Measurements from ENCODE around the gene SLC6A3. TPM values are rescaled to one million over a fixed set of nuclear protein-coding genes. Genes with fewer than 3 reads are reported as not detected.
A peak's percentile ranks its signal among the peaks of the same experiment; 100 is the strongest.

Gene SLC6A3
- total RNA-seq, 1 experiment from 2014 or later, result not detected

- no peak for DNase-seq (ENCODE audit: extremely low read depth, low read depth)
Measured at GRCh38 chr5:1392261-1392660, 53.0 kb downstream of the SLC6A3 start.

DNA sequence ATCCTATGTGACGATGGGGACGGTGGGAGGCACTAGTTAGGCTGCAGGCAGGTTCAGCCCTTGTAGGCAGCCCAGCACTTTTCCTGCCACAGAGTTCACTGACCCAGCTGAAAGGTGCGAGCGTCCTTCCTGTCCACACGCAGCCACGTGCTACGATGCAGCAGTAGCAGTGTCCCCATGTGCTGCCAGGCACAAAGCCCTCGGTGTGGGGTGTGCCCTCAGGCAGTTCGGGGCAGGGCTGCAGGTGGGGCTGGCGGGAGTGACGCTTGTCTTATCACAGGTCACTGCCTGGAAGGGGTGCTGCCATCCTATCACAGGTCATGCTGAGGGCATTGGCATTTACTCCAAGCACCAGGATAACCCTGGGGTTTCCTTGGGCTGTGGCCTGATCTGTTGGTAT is 53.5 kb downstream of the SLC6A3 start:
- DNase-seq (ENCODE audit: extremely low read depth, low read depth), result no peak

- no peak for DNase-seq (ENCODE audit: extremely low read depth, low read depth)
Measured at GRCh38 chr5:1390861-1391600, 54.2 kb downstream of the SLC6A3 start.

DNA sequence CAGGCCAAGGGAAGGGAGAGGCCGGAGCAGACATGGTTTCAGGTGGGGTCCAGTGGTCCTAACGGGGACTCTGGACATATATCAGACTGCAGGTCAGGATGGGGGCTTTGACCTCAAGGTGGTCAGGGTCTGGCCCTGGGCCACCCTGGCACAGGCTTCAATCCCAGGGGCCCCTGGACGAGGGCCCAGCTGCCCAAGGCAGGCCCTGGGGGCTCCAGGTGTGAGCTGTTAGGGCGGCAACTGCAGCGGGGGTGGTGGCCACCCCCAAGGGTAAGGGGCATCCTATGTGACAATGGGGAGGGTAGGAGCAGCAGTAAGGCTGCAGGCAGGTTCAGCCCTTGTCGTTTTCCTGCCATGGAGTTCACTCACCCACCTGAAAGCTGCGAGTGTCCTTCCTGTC is 54.9 kb downstream of the SLC6A3 start:
- no peak for DNase-seq (ENCODE audit: extremely low read depth, low read depth)

- no peak for DNase-seq (ENCODE audit: extremely low read depth, low read depth)
Measured at GRCh38 chr5:1388383-1388967, 56.8 kb downstream of the SLC6A3 start.

- no peak for DNase-seq (ENCODE audit: extremely low read depth, low read depth)
Measured at GRCh38 chr5:1387876-1388275, 57.4 kb downstream of the SLC6A3 start.

GRCh38 chr5:1387059-1387755 is 58.0 kb downstream of the SLC6A3 start:
- DNase-seq (ENCODE audit: extremely low read depth, low read depth), result no peak

- DNase-seq (ENCODE audit: extremely low read depth, low read depth), result no peak
Measured at GRCh38 chr5:1386274-1386717, 58.9 kb downstream of the SLC6A3 start.

DNA sequence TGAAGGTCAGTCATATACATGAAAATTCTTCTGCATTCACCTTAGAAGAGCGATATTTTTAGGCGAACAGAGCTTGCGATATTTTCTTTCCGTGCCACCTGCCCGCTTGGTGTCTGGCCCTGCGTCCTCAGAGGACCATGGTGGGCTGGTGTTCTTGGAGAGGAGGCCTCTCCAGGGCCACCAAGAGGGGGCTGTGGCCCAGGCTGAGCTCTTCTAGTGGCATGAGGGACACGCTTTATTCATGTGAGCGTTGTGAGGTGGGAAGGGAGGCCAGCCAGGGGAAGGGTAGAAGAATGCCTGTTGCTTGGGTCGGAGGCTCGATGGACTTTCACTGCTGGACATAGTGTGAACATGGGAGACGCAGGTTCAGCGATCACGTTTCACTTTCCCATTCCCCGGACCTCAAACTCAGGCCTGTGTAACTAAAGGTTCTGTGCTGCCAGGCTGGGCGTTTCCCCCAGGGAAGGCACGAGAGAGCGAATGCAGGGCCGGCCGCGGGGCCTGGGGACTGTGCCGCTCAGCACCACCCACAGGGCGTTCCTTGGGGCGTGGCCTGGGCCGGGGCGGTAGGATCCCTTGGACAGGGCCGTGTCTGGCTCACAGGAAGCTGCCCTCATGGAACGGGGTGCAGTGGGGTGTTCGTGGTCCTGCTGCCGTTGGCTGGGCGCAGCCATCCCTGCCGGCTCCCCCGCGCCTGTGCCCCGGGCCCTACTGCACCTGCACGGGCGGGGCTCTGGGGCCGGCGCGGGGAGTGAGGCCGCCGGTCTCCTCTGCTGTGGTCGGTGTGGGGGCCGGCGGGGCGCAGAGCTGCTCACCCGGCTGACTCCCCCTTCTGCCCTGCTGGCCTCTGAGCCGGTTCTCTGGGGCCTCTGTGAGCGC is 59.6 kb downstream of the SLC6A3 start:
- peak; percentile 52 for DNase-seq (ENCODE audit: extremely low read depth, low read depth)

DNA sequence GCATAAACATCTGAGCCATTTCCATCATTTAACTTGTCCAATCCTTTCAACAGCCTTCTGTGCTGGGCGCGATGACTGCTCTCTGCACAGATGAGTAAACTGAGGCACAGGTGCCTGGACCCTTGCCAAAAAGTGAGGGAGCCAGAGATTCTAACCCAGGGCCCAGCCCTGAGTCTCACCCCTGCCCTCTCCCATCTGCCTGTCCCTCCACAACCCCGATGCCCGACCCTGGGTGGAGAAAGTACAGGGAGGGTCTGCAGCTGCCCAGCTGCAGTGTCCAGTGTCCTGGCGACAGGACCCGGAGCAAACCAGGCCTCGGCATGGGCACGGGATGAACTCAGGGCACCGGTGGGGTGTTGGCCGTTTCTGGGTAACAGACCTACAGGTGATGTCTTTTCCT is 60.7 kb downstream of the SLC6A3 start:
- DNase-seq (ENCODE audit: extremely low read depth, low read depth), result no peak

- no peak for DNase-seq (ENCODE audit: extremely low read depth, low read depth)
Measured at GRCh38 chr5:1383886-1384401, 61.3 kb downstream of the SLC6A3 start.

DNA sequence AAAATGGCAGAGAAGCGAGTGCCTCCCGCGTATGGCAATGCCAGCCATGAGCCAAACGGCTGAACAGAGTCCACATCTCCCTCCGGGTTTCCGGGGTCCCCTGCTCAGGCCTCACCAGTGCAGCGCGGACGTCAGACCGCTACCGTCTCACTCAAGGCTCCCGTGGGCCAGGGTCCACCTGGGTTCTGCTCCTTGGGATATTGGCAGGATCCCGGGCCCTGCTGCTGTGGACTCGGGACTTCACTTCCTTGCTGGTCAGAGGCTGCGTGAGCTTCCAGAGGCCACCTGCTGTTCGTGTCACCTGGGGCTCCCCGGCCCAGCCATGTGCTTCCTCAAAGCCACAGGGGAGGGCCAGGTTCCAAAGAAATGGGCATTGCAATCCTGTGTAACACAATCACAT is 61.9 kb downstream of the SLC6A3 start:
- no peak for DNase-seq (ENCODE audit: extremely low read depth, low read depth)

DNA sequence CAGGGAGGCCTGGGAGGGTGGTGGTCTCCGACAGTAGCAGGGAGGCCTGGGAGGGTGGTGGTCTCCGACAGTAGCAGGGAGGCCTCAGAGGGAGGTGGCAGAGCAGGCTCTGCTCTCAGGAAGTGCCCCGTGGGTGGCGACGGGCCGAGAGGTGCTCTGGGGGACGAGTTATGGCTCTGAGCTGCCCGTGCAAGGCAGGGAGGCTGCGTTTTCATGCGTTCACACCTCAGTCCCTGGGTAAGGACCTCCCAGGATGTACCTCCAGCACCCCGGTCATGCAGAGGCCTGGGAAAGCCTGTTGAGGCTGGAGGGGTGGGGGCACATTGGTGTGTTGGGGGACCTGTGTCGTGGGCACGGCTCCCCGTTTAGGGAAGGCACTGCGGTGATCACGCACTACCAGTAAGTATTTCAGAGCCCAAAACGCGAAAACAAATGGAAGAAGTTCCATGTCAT is 63.0 kb downstream of the SLC6A3 start:
- DNase-seq (ENCODE audit: extremely low read depth, low read depth), result no peak

GRCh38 chr5:1381370-1382247 is 63.6 kb downstream of the SLC6A3 start:
- DNase-seq (ENCODE audit: extremely low read depth, low read depth), result no peak

DNA sequence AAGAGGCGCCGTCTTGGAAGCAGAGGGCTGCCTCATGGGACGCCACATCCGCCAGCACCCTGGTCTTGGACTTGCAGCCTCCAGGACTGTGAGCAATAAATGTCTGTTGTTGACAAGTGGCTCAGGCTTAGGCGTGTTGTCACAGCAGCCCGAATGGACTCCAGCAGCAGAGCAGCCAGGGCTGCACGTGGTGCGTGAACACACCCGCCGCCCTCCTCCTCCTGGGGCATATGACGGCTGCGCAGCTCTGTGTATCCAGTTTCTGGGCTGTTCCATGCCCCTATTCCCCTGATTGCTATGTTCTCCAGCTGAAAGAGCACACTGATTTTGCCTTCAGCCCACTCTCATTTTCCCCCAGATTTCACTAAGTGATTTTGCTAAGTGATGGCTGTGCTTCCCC is 64.3 kb downstream of the SLC6A3 start:
- DNase-seq (ENCODE audit: extremely low read depth, low read depth), result no peak

DNA sequence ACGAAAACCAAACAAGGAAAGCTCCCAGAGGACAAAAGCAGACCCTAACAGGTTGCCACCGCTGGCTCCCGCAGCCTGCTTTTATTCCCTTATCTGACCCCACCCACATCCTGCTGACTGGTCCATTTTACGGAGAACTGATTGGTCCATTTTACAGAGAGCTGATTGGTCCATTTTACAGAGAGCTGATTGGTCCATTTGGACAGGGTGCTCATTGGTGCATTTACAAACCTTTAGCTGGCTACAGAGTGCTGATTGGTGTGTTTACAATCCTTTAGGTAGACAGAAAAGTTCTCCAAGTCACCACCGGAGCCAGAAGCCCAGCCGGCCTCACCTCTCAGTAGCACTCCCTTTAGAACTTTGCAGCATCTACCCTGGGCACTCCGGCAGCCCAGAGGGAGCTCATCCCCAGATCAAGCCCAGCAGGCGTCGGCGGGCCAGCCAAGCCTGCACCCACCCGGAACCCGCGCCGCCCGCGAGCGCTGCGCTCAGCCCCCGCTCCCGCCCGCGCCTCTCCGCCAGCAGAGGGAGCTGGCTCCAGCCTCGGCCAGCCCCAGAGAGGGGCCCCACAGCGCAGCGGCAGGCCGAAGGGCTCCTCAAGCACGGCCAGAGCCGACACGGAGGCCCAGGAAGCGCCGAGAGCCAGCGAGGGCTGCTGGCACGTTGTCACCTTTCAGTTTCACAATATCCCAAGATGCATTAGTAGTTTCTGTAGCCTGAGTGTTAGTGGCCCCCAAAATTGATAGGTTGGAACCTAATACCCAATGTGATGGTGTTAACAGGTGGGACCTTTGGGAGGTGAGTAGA is 65.0 kb downstream of the SLC6A3 start:
- peak; percentile 36 for DNase-seq (ENCODE audit: extremely low read depth, low read depth)

- no peak for DNase-seq (ENCODE audit: extremely low read depth, low read depth)
Measured at GRCh38 chr5:1378866-1379659, 66.2 kb downstream of the SLC6A3 start.

GRCh38 chr5:1378096-1378495 is 67.1 kb downstream of the SLC6A3 start:
- no peak for DNase-seq (ENCODE audit: extremely low read depth, low read depth)

All from NCI-H460 (cell line).